ENCODE measurements around the gene FRAS1.

The FRAS1 gene

GRCh38 chr4:78059938-78060337, 2.8 kb downstream of the FRAS1 start:
- H3K4me1 ChIP-seq (ENCODE audit: control insufficient read depth, insufficient read depth, low read length) = peaks cover 10% of the 10 kb centered on the region
- peak overlapping the region; percentile 30 for H3K4me3 ChIP-seq (ENCODE audit: low read depth, low read length)
- H3K9ac ChIP-seq (ENCODE audit: low read depth, low read length) = no peak overlapping the region
- peaks cover 4% of the 10 kb centered on the region for H3K27me3 ChIP-seq (ENCODE audit: control insufficient read depth, insufficient read depth, low read length)
- H3K36me3 ChIP-seq (ENCODE audit: control insufficient read depth, insufficient read depth, low read length) = no peaks in the 10 kb centered on the region
- H3K9me3 ChIP-seq (ENCODE audit: control insufficient read depth, insufficient read depth, low read length) = no peaks in the 10 kb centered on the region

- Histone ChIP-seq H3K36me3 (ENCODE audit: control insufficient read depth, insufficient read depth, low read length) (no peaks in the 10 kb centered on the region), H3K27me3 (ENCODE audit: control insufficient read depth, insufficient read depth, low read length) (peaks cover 4% of the 10 kb centered on the region), H3K4me3 (ENCODE audit: low read depth, low read length) (no peak overlapping the region), H3K9ac (ENCODE audit: low read depth, low read length) (no peak overlapping the region), H3K4me1 (ENCODE audit: control insufficient read depth, insufficient read depth, low read length) (peaks cover 23% of the 10 kb centered on the region), H3K9me3 (ENCODE audit: control insufficient read depth, insufficient read depth, low read length) (no peaks in the 10 kb centered on the region)
Observed at GRCh38 chr4:78061939-78062570, 4.9 kb downstream of the FRAS1 start.

GRCh38 chr4:78065508-78066192, 8.5 kb downstream of the FRAS1 start:
- H3K9me3 ChIP-seq (ENCODE audit: control insufficient read depth, insufficient read depth, low read length) = no peaks in the 10 kb centered on the region
- H3K4me1 ChIP-seq (ENCODE audit: control insufficient read depth, insufficient read depth, low read length) = peaks cover 15% of the 10 kb centered on the region
- H3K27me3 ChIP-seq (ENCODE audit: control insufficient read depth, insufficient read depth, low read length) = no peaks in the 10 kb centered on the region
- H3K4me3 ChIP-seq (ENCODE audit: low read depth, low read length) = no peak overlapping the region
- no peaks in the 10 kb centered on the region for H3K36me3 ChIP-seq (ENCODE audit: control insufficient read depth, insufficient read depth, low read length)
- no peak overlapping the region for H3K9ac ChIP-seq (ENCODE audit: low read depth, low read length)

GRCh38 chr4:78068481-78068880, 11.4 kb downstream of the FRAS1 start:
- H3K36me3 ChIP-seq (ENCODE audit: control insufficient read depth, insufficient read depth, low read length) = no peaks in the 10 kb centered on the region
- H3K9ac ChIP-seq (ENCODE audit: low read depth, low read length) = no peak overlapping the region
- H3K4me3 ChIP-seq (ENCODE audit: low read depth, low read length) = no peak overlapping the region

GRCh38 chr4:78069319-78069718, 12.2 kb downstream of the FRAS1 start:
- Histone ChIP-seq H3K27me3 (ENCODE audit: control insufficient read depth, insufficient read depth, low read length) (no peaks in the 10 kb centered on the region), H3K9ac (ENCODE audit: low read depth, low read length) (no peak overlapping the region), H3K36me3 (ENCODE audit: control insufficient read depth, insufficient read depth, low read length) (no peaks in the 10 kb centered on the region), H3K4me3 (ENCODE audit: low read depth, low read length) (no peak overlapping the region), H3K9me3 (ENCODE audit: control insufficient read depth, insufficient read depth, low read length) (no peaks in the 10 kb centered on the region), H3K4me1 (ENCODE audit: control insufficient read depth, insufficient read depth, low read length) (peaks cover 20% of the 10 kb centered on the region)

More at GRCh38 chr4:78068481-78068880, 11.4 kb downstream of the FRAS1 start:
- H3K4me1 ChIP-seq (ENCODE audit: control insufficient read depth, insufficient read depth, low read length) = peaks cover 20% of the 10 kb centered on the region
- no peaks in the 10 kb centered on the region for H3K9me3 ChIP-seq (ENCODE audit: control insufficient read depth, insufficient read depth, low read length)
- no peaks in the 10 kb centered on the region for H3K27me3 ChIP-seq (ENCODE audit: control insufficient read depth, insufficient read depth, low read length)

GRCh38 chr4:78069859-78070258, 12.7 kb downstream of the FRAS1 start:
- Histone ChIP-seq H3K4me3 (ENCODE audit: low read depth, low read length) (no peak overlapping the region), H3K9me3 (ENCODE audit: control insufficient read depth, insufficient read depth, low read length) (no peaks in the 10 kb centered on the region), H3K36me3 (ENCODE audit: control insufficient read depth, insufficient read depth, low read length) (no peaks in the 10 kb centered on the region), H3K27me3 (ENCODE audit: control insufficient read depth, insufficient read depth, low read length) (no peaks in the 10 kb centered on the region), H3K9ac (ENCODE audit: low read depth, low read length) (no peak overlapping the region), H3K4me1 (ENCODE audit: control insufficient read depth, insufficient read depth, low read length) (peaks cover 25% of the 10 kb centered on the region)

- Histone ChIP-seq H3K36me3 (ENCODE audit: control insufficient read depth, insufficient read depth, low read length) (no peaks in the 10 kb centered on the region), H3K4me3 (ENCODE audit: low read depth, low read length) (no peak overlapping the region), H3K9ac (ENCODE audit: low read depth, low read length) (no peak overlapping the region), H3K4me1 (ENCODE audit: control insufficient read depth, insufficient read depth, low read length) (peaks cover 27% of the 10 kb centered on the region), H3K27me3 (ENCODE audit: control insufficient read depth, insufficient read depth, low read length) (no peaks in the 10 kb centered on the region), H3K9me3 (ENCODE audit: control insufficient read depth, insufficient read depth, low read length) (no peaks in the 10 kb centered on the region)
Observed at GRCh38 chr4:78070731-78071282, 13.7 kb downstream of the FRAS1 start.

- Histone ChIP-seq H3K4me1 (ENCODE audit: control insufficient read depth, insufficient read depth, low read length) (peaks cover 21% of the 10 kb centered on the region), H3K9me3 (ENCODE audit: control insufficient read depth, insufficient read depth, low read length) (no peaks in the 10 kb centered on the region), H3K36me3 (ENCODE audit: control insufficient read depth, insufficient read depth, low read length) (no peaks in the 10 kb centered on the region), H3K4me3 (ENCODE audit: low read depth, low read length) (no peak overlapping the region), H3K9ac (ENCODE audit: low read depth, low read length) (no peak overlapping the region), H3K27me3 (ENCODE audit: control insufficient read depth, insufficient read depth, low read length) (no peaks in the 10 kb centered on the region)
Observed at GRCh38 chr4:78074759-78075158, 17.6 kb downstream of the FRAS1 start.

- Histone ChIP-seq H3K9me3 (ENCODE audit: control insufficient read depth, insufficient read depth, low read length) (no peaks in the 10 kb centered on the region), H3K27me3 (ENCODE audit: control insufficient read depth, insufficient read depth, low read length) (no peaks in the 10 kb centered on the region), H3K4me1 (ENCODE audit: control insufficient read depth, insufficient read depth, low read length) (peaks cover 23% of the 10 kb centered on the region), H3K9ac (ENCODE audit: low read depth, low read length) (no peak overlapping the region), H3K4me3 (ENCODE audit: low read depth, low read length) (no peak overlapping the region), H3K36me3 (ENCODE audit: control insufficient read depth, insufficient read depth, low read length) (no peaks in the 10 kb centered on the region)
Observed at GRCh38 chr4:78075986-78076385, 18.9 kb downstream of the FRAS1 start.

GRCh38 chr4:78078101-78078500, 21.0 kb downstream of the FRAS1 start:
- H3K4me1 ChIP-seq (ENCODE audit: control insufficient read depth, insufficient read depth, low read length) = peaks cover 18% of the 10 kb centered on the region
- H3K27me3 ChIP-seq (ENCODE audit: control insufficient read depth, insufficient read depth, low read length) = no peaks in the 10 kb centered on the region
- H3K9me3 ChIP-seq (ENCODE audit: control insufficient read depth, insufficient read depth, low read length) = no peaks in the 10 kb centered on the region
- no peak overlapping the region for H3K4me3 ChIP-seq (ENCODE audit: low read depth, low read length)
- no peaks in the 10 kb centered on the region for H3K36me3 ChIP-seq (ENCODE audit: control insufficient read depth, insufficient read depth, low read length)
- no peak overlapping the region for H3K9ac ChIP-seq (ENCODE audit: low read depth, low read length)

- H3K9ac ChIP-seq (ENCODE audit: low read depth, low read length) = no peak overlapping the region
Observed at GRCh38 chr4:78079726-78080430, 22.8 kb downstream of the FRAS1 start.

More at GRCh38 chr4:78079726-78080430, 22.8 kb downstream of the FRAS1 start:
- H3K4me1 ChIP-seq (ENCODE audit: control insufficient read depth, insufficient read depth, low read length) = peaks cover 11% of the 10 kb centered on the region
- no peaks in the 10 kb centered on the region for H3K27me3 ChIP-seq (ENCODE audit: control insufficient read depth, insufficient read depth, low read length)
- no peak overlapping the region for H3K4me3 ChIP-seq (ENCODE audit: low read depth, low read length)
- no peaks in the 10 kb centered on the region for H3K9me3 ChIP-seq (ENCODE audit: control insufficient read depth, insufficient read depth, low read length)
- no peaks in the 10 kb centered on the region for H3K36me3 ChIP-seq (ENCODE audit: control insufficient read depth, insufficient read depth, low read length)
